Measurements from ENCODE around the gene KITLG.
"Not testable (repeated sequence)": the region's sequence is repeated elsewhere in the genome, so short reads cannot be mapped to it uniquely, and the experiment has no call there.

KITLG gene

GRCh38 chr12:88575361-88575970 lies 4.8 kb downstream of the KITLG start:
- DNase-seq (ENCODE audit: low spot score) = no peak

- no peak for DNase-seq (ENCODE audit: low spot score)
These were observed 6.0 kb downstream of the KITLG start for GRCh38 chr12:88574278-88574677.

GRCh38 chr12:88573583-88573982 lies 6.7 kb downstream of the KITLG start:
- no peak for DNase-seq (ENCODE audit: low spot score)

GRCh38 chr12:88572781-88573549 lies 7.3 kb downstream of the KITLG start:
- no peak for DNase-seq (ENCODE audit: low spot score)

GRCh38 chr12:88571543-88571942 lies 8.7 kb downstream of the KITLG start:
- no peak for DNase-seq (ENCODE audit: low spot score)

- no peak for DNase-seq (ENCODE audit: low spot score)
These were observed 10.2 kb downstream of the KITLG start for GRCh38 chr12:88570103-88570502.

- no peak for DNase-seq (ENCODE audit: low spot score)
These were observed 13.8 kb downstream of the KITLG start for GRCh38 chr12:88566430-88566829.

GRCh38 chr12:88562846-88563582 lies 17.3 kb downstream of the KITLG start:
- DNase-seq (ENCODE audit: low spot score) = no peak

GRCh38 chr12:88562151-88562550 lies 18.1 kb downstream of the KITLG start:
- DNase-seq (ENCODE audit: low spot score) = no peak

GRCh38 chr12:88559772-88560171 lies 20.5 kb downstream of the KITLG start:
- no peak for DNase-seq (ENCODE audit: low spot score)

- no peak for DNase-seq (ENCODE audit: low spot score)
These were observed 21.1 kb downstream of the KITLG start for GRCh38 chr12:88559199-88559598.

GRCh38 chr12:88558340-88558867 lies 21.9 kb downstream of the KITLG start:
- DNase-seq (ENCODE audit: low spot score) = no peak

GRCh38 chr12:88556213-88556774 lies 24.0 kb downstream of the KITLG start:
- DNase-seq (ENCODE audit: low spot score) = no peak

- peak; percentile 38 for DNase-seq (ENCODE audit: low spot score)
These were observed 26.2 kb downstream of the KITLG start for GRCh38 chr12:88553941-88554658.

- no peak for DNase-seq (ENCODE audit: low spot score)
These were observed 27.6 kb downstream of the KITLG start for GRCh38 chr12:88552610-88553079.

GRCh38 chr12:88549929-88550328 lies 30.3 kb downstream of the KITLG start:
- no peak for DNase-seq (ENCODE audit: low spot score)

- not testable (repeated sequence) for DNase-seq (ENCODE audit: low spot score)
These were observed 32.3 kb downstream of the KITLG start for GRCh38 chr12:88547949-88548348.

GRCh38 chr12:88546853-88547252 lies 33.4 kb downstream of the KITLG start:
- no peak for DNase-seq (ENCODE audit: low spot score)

GRCh38 chr12:88546226-88546625 lies 34.0 kb downstream of the KITLG start:
- no peak for DNase-seq (ENCODE audit: low spot score)

- no peak for DNase-seq (ENCODE audit: low spot score)
These were observed 35.0 kb downstream of the KITLG start for GRCh38 chr12:88544991-88545980.

Measured in D341Med (cell line).